Skeletal muscle satellite cell (primary cell): Measurements from ENCODE around the gene SLC22A4.

ENCODE experiments used
- H3K27me3 ChIP-seq: 2 replicates; pipeline ENCODE4 v1.7.0; 2013; ENCODE audit warnings: low read length; ENCODE audit not compliant: control insufficient read depth, insufficient read depth
- H3K36me3 ChIP-seq: 2 replicates; pipeline ENCODE4 v1.7.0; 2013; ENCODE audit warnings: mild to moderate bottlenecking, control low read depth, low read length; ENCODE audit not compliant: insufficient read depth
- H3K4me1 ChIP-seq: 2 replicates; pipeline ENCODE4 v1.7.0; 2013; ENCODE audit warnings: low read length; ENCODE audit not compliant: control insufficient read depth, insufficient read depth
- H3K4me2 ChIP-seq: 2 replicates; pipeline ENCODE4 v1.7.0; 2013; ENCODE audit warnings: mild to moderate bottlenecking, low read length
- H3K4me3 ChIP-seq: 2 replicates; pipeline ENCODE4 v1.7.0; 2013; ENCODE audit warnings: low read length
- H3K9ac ChIP-seq: 2 replicates; pipeline ENCODE4 v1.7.0; 2013; ENCODE audit warnings: mild to moderate bottlenecking, low read depth, low read length, moderate library complexity
- H3K9me3 ChIP-seq: replicated peaks from 2 replicates; pipeline ENCODE4 v1.7.0; 2013; ENCODE audit warnings: mild to moderate bottlenecking, control low read depth, low read length

SLC22A4 gene

GRCh38 chr5:132377738-132378137, 83.5 kb downstream of the SLC22A4 start:
- Histone ChIP-seq H3K4me2 (no peak overlapping the region), H3K4me3 (no peak overlapping the region), H3K9ac (no peak overlapping the region), H3K9me3 (no peaks in the 10 kb centered on the region), H3K36me3 (no peaks in the 10 kb centered on the region), H3K27me3 (no peaks in the 10 kb centered on the region), H3K4me1 (no peaks in the 10 kb centered on the region)

GRCh38 chr5:132378580-132378979, 84.4 kb downstream of the SLC22A4 start:
- no peaks in the 10 kb centered on the region for H3K27me3 ChIP-seq
- no peak overlapping the region for H3K4me2 ChIP-seq
- H3K4me3 ChIP-seq, result no peak overlapping the region
- no peaks in the 10 kb centered on the region for H3K36me3 ChIP-seq
- no peak overlapping the region for H3K9ac ChIP-seq
- no peaks in the 10 kb centered on the region for H3K4me1 ChIP-seq
- H3K9me3 ChIP-seq, result no peaks in the 10 kb centered on the region

GRCh38 chr5:132380047-132380446, 85.9 kb downstream of the SLC22A4 start:
- H3K36me3 ChIP-seq, result no peaks in the 10 kb centered on the region
- H3K4me1 ChIP-seq, result no peaks in the 10 kb centered on the region
- H3K27me3 ChIP-seq, result no peaks in the 10 kb centered on the region
- no peak overlapping the region for H3K4me2 ChIP-seq
- H3K9ac ChIP-seq, result no peak overlapping the region
- H3K9me3 ChIP-seq, result no peaks in the 10 kb centered on the region
- no peak overlapping the region for H3K4me3 ChIP-seq

GRCh38 chr5:132380741-132381140, 86.5 kb downstream of the SLC22A4 start:
- Histone ChIP-seq H3K4me2 (no peak overlapping the region), H3K9me3 (no peaks in the 10 kb centered on the region), H3K4me1 (peaks cover 6% of the 10 kb centered on the region), H3K9ac (no peak overlapping the region), H3K36me3 (no peaks in the 10 kb centered on the region), H3K27me3 (no peaks in the 10 kb centered on the region), H3K4me3 (no peak overlapping the region)

GRCh38 chr5:132381614-132382013, 87.4 kb downstream of the SLC22A4 start:
- Histone ChIP-seq H3K9me3 (no peaks in the 10 kb centered on the region), H3K4me1 (peaks cover 7% of the 10 kb centered on the region), H3K4me2 (no peak overlapping the region), H3K4me3 (no peak overlapping the region), H3K36me3 (no peaks in the 10 kb centered on the region), H3K9ac (no peak overlapping the region), H3K27me3 (no peaks in the 10 kb centered on the region)

- Histone ChIP-seq H3K9me3 (no peaks in the 10 kb centered on the region), H3K4me3 (no peak overlapping the region), H3K4me2 (no peak overlapping the region), H3K9ac (no peak overlapping the region), H3K27me3 (no peaks in the 10 kb centered on the region), H3K36me3 (no peaks in the 10 kb centered on the region), H3K4me1 (peaks cover 23% of the 10 kb centered on the region)
Observed at GRCh38 chr5:132383261-132383660, 89.1 kb downstream of the SLC22A4 start.

- H3K9me3 ChIP-seq, result no peaks in the 10 kb centered on the region
- H3K9ac ChIP-seq, result no peak overlapping the region
- H3K27me3 ChIP-seq, result no peaks in the 10 kb centered on the region
- H3K4me1 ChIP-seq, result peaks cover 31% of the 10 kb centered on the region
- H3K4me3 ChIP-seq, result no peak overlapping the region
- no peaks in the 10 kb centered on the region for H3K36me3 ChIP-seq
- no peak overlapping the region for H3K4me2 ChIP-seq
Observed at GRCh38 chr5:132383984-132384383, 89.8 kb downstream of the SLC22A4 start.

GRCh38 chr5:132384506-132385050, 90.4 kb downstream of the SLC22A4 start:
- Histone ChIP-seq H3K36me3 (no peaks in the 10 kb centered on the region), H3K4me2 (no peak overlapping the region), H3K9ac (no peak overlapping the region), H3K4me3 (no peak overlapping the region), H3K9me3 (no peaks in the 10 kb centered on the region), H3K4me1 (peaks cover 36% of the 10 kb centered on the region), H3K27me3 (no peaks in the 10 kb centered on the region)

- no peak overlapping the region for H3K4me3 ChIP-seq
- no peaks in the 10 kb centered on the region for H3K27me3 ChIP-seq
- H3K9me3 ChIP-seq, result no peaks in the 10 kb centered on the region
- peaks cover 45% of the 10 kb centered on the region for H3K4me1 ChIP-seq
- H3K36me3 ChIP-seq, result no peaks in the 10 kb centered on the region
- H3K4me2 ChIP-seq, result no peak overlapping the region
- peak overlapping the region; percentile 8 for H3K9ac ChIP-seq
Observed at GRCh38 chr5:132385326-132386105, 91.3 kb downstream of the SLC22A4 start.

- Histone ChIP-seq H3K9ac (peak overlapping the region; percentile 12), H3K4me1 (peaks cover 45% of the 10 kb centered on the region), H3K27me3 (no peaks in the 10 kb centered on the region), H3K4me2 (no peak overlapping the region), H3K36me3 (no peaks in the 10 kb centered on the region), H3K9me3 (no peaks in the 10 kb centered on the region), H3K4me3 (no peak overlapping the region)
Observed at GRCh38 chr5:132386644-132387286, 92.6 kb downstream of the SLC22A4 start.

GRCh38 chr5:132387640-132388117, 93.5 kb downstream of the SLC22A4 start:
- Histone ChIP-seq H3K4me1 (peaks cover 45% of the 10 kb centered on the region), H3K36me3 (no peaks in the 10 kb centered on the region), H3K9ac (peak overlapping the region; percentile 55), H3K27me3 (no peaks in the 10 kb centered on the region), H3K4me2 (peak overlapping the region; percentile 63), H3K4me3 (peak overlapping the region; percentile 17), H3K9me3 (no peaks in the 10 kb centered on the region)
